Activated CD4-positive, CD25-positive, alpha-beta regulatory T cell (primary cell): ENCODE measurements around the gene CTSC.
"Not testable (repeated sequence)": the region's sequence is repeated elsewhere in the genome, so short reads cannot be mapped to it uniquely, and the experiment has no call there.

Source experiments
- DNase-seq, 4 experiments: peaks; one replicate each; lab custom pipeline; 2025; lab: John Stamatoyannopoulos, UW

Gene CTSC

GRCh38 chr11:88282747-88283515 lies 54.6 kb downstream of the CTSC start:
- DNase-seq, result no peak

- no peak for DNase-seq
These were observed 56.2 kb downstream of the CTSC start for GRCh38 chr11:88281317-88281712.

- no peak for DNase-seq
These were observed 56.7 kb downstream of the CTSC start for GRCh38 chr11:88280673-88281316.

- DNase-seq, result no peak
These were observed 60.1 kb downstream of the CTSC start for GRCh38 chr11:88277349-88277915.

- DNase-seq, result no peak
These were observed 61.9 kb downstream of the CTSC start for GRCh38 chr11:88275636-88276035.

GRCh38 chr11:88266919-88267318 lies 70.6 kb downstream of the CTSC start:
- no peak for DNase-seq

- no peak for DNase-seq
These were observed 71.4 kb downstream of the CTSC start for GRCh38 chr11:88266157-88266556.

- no peak for DNase-seq
These were observed 78.1 kb downstream of the CTSC start for GRCh38 chr11:88259431-88259830.

GRCh38 chr11:88252208-88252607 lies 85.3 kb downstream of the CTSC start:
- DNase-seq, result no peak

- no peak for DNase-seq
These were observed 86.8 kb downstream of the CTSC start for GRCh38 chr11:88250566-88251242.

- no peak for DNase-seq
These were observed 87.8 kb downstream of the CTSC start for GRCh38 chr11:88249706-88250105.

GRCh38 chr11:88246696-88247095 lies 90.8 kb downstream of the CTSC start:
- DNase-seq, result no peak

- not testable (repeated sequence) for DNase-seq
These were observed 92.0 kb downstream of the CTSC start for GRCh38 chr11:88245576-88245975.
